Esophagus muscularis mucosa (tissue), 3 donors: Measurements from ENCODE around the gene NUS1.

Source experiments
- CTCF ChIP-seq, 3 experiments: fragments of 200-600 bp in 2 of 3; fragments of 450-650 bp in 1 of 3; sonication (generic) in 2 of 3; IDR thresholded peaks; one replicate each; pipeline ENCODE4 v1.5.1; 2017 to 2019; ENCODE audit warnings: antibody characterized with exemption in 3 of 3, mild to moderate bottlenecking in 2 of 3, moderate library complexity in 1 of 3
- POLR2A ChIP-seq: fragments of 450-650 bp; IDR thresholded peaks from one replicate; pipeline ENCODE4 v1.6.1; 2017; ENCODE audit warnings: antibody characterized with exemption, moderate library complexity, mild to moderate bottlenecking, low read depth
- POLR2AphosphoS5 ChIP-seq, 2 donors: sonication (generic); formaldehyde crosslinking; IDR thresholded peaks; one replicate each; pipeline ENCODE4 v1.6.1; 2017; ENCODE audit warnings: antibody characterized with exemption in 2 of 2

- TF ChIP-seq POLR2AphosphoS5 (IDR thresholded peaks at IDR 0.05) (no peak), POLR2A (no peak), CTCF (IDR thresholded peaks at IDR 0.05) (no peak)
Observed at GRCh38 chr6:117655380-117655779, 19.9 kb upstream of the NUS1 start.
